Endometrial microvascular endothelial cells (primary cell): ENCODE results near the gene PPP1R18. TPM values are rescaled to one million over a fixed set of nuclear protein-coding genes. Genes with fewer than 3 reads are reported as not detected.
"Not testable (repeated sequence)": the region's sequence is repeated elsewhere in the genome, so short reads cannot be mapped to it uniquely, and the experiment has no call there.

Experiments used
- in situ Hi-C: cut with HindIII; loops from 2 replicates; pipeline ENCODE4 v1.10.0; 2017; ENCODE audit warnings: low sequenced_read_pairs, low pct_unique_long_range_greater_than_20kb; ENCODE audit errors: inconsistent ontology term
- total RNA-seq: library from RNA; depleted of rRNA; stranded (reverse); fragments of >200 nt; gene quantifications from one replicate; pipeline ENCODE4 v1.2.3, GENCODE V29; 2015; ENCODE audit errors: inconsistent ontology term

The PPP1R18 gene, protein sequence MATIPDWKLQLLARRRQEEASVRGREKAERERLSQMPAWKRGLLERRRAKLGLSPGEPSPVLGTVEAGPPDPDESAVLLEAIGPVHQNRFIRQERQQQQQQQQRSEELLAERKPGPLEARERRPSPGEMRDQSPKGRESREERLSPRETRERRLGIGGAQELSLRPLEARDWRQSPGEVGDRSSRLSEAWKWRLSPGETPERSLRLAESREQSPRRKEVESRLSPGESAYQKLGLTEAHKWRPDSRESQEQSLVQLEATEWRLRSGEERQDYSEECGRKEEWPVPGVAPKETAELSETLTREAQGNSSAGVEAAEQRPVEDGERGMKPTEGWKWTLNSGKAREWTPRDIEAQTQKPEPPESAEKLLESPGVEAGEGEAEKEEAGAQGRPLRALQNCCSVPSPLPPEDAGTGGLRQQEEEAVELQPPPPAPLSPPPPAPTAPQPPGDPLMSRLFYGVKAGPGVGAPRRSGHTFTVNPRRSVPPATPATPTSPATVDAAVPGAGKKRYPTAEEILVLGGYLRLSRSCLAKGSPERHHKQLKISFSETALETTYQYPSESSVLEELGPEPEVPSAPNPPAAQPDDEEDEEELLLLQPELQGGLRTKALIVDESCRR
- total RNA-seq, result 86.2 TPM

DNA sequence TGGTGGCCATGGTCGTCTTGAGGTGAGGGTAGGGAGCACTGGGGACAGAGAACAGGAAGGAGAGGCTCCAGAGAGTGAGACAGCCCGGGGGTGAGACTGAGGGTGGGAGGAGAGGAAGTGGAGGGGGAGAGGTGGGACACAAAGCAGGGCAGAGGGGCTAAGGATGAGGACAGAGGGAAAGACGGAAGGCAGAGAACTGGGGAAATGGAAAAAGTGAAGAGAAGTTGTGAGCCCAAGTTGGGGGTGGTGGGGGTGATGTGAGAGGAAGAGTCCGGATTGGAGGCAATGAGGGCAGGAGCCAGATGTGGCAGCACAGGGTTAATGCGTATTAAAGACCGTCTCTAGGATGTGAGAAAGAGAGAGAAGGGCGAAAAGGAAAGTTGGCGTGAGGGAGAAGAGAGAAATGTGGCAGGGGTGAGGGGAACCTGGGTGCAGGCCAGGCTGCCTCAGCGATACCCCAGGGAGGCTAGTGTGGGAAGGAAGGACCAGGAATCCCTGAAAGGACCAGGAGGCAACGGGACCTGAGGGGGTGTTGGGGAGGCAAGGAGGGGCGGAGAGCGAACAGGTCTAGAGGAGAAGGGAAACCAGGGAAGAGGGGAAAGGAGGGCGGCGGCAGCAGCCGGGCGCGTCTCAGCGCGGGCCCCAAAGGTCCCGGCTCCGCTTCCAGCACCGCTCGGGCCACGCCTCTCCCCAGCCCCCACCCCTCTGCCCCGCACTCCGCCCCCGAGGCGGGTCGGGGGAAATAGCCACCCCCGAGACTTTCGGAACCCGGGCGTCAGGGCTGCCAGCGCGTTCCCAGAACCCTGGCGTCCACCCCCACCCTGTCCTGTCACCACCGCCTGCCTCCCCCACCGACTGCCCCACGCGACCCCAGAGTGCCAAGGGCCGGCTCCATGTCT, at the start of gene PPP1R18:
Gene PPP1R18, minus strand, starts transcription at position 637 of the 899 bp plus-strand sequence. Its CDS starts 627 bp downstream, at position 10.
- in situ Hi-C loops, result loop anchor here (10.0 kb wide), 1 partner anchor 141 kb away; no protein-coding TSS in a partner anchor

DNA sequence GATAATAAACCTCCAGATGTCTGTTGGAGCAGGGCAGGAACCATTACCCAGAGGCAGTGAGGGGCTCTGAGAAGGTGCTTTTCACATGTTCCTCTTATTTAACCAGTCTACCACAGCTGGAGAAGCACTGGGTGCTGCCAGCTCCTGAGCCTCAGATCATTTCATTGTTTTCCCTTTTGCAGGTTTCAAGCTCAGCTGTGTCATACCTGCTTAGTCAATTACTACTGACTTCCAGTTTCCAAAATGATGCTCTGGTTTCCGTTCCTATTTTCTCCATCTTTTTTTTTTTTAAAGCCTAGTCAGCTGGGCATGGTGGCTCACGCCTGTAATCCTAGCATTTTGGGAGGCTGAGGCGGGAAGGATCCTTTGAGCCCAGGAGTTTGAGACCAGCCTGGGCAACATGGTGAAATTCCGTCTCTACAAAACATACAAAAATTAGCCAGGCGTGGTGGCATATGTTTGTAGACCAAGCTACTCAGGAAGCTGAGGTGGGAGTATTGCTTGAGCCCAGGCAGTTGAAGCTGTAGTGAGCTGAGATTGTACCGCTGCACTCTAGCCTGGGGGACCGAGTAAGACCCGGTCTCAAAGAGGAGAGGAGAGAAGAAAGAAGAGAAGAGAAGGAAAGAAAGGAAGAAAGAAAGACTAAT, 49.3 kb upstream of the PPP1R18 start:
- in situ Hi-C loops, result loop anchor here (10.0 kb wide), 2 partner anchors 71 to 339 kb away; no protein-coding TSS in a partner anchor

DNA sequence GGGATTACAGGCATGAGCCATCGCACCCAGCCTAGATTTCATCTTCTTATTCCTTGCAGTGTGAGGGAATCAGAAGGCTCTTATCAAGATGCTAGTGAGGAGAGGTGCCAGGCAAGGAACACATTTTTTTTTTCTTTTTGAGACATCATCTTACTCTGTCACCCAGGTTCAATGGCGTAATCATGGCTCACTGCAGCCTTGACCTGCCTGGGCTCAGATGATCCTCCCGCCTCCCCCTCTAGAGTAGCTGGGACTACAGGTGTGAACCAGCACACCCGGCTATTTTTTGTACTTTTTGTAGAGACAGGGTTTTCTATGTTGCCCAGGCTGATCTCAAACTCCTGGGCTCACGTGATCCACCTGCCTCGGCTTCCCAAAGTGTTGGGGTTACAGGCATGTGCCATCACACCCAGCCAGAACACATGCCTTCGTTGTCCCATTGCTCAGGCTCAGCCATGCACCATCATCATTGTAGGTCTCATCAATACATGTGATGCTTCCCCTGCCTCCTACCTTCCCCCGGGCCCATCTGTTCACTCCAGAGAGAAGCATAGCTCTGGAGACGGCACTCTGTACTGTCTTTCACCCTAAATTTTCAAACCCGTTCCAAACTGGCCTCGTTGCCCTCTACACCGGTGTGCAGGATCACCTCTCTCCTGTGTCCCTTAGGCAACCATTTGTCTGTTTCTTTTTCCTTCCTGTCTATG, 45.9 kb upstream of the PPP1R18 start:
- in situ Hi-C loops, result loop anchor here (10.0 kb wide), 2 partner anchors 68 to 342 kb away; no protein-coding TSS in a partner anchor

DNA sequence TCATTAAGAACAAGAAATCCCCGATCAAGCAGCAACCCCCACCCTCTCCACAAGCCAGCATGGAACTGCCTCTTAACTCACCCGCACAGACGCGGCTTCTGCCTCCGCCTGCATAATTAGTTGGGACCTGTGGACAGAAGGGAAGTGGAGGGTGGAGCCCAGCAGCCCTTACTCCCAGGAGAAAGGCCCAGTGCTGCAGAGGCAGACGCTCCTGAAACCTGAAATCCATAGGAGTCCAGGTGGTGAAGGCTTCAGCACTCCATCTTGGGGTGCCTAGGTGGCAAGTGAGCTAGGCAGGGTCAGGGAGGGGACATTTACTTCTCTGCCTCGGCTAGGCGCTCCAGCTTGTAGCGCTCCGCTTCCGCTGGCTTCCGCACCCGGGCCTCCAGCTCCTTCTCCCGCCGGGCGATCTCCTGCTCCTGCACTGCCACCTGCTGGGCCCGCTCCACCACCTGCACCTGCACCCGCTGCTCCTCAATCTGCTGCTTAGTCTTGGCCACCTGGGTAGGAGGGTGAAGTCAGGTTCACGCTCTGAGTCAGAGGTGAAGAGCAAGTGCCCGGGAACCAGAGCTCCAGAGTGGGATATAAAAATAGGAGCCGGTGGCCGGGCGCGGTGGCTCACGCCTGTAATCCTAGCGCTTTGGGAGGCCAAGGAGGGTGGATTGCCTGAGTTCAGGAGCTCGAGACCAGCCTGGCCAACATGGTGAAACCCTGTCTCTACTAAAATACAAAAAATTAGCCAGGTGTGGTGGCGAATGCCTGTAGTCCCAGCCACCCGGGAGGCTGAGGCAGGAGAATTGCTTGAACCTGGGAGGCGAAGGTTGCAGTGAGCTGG, 44.4 kb upstream of the PPP1R18 start:
- in situ Hi-C loops, result loop anchor here (10.0 kb wide), 2 partner anchors 66 to 344 kb away; no protein-coding TSS in a partner anchor

DNA sequence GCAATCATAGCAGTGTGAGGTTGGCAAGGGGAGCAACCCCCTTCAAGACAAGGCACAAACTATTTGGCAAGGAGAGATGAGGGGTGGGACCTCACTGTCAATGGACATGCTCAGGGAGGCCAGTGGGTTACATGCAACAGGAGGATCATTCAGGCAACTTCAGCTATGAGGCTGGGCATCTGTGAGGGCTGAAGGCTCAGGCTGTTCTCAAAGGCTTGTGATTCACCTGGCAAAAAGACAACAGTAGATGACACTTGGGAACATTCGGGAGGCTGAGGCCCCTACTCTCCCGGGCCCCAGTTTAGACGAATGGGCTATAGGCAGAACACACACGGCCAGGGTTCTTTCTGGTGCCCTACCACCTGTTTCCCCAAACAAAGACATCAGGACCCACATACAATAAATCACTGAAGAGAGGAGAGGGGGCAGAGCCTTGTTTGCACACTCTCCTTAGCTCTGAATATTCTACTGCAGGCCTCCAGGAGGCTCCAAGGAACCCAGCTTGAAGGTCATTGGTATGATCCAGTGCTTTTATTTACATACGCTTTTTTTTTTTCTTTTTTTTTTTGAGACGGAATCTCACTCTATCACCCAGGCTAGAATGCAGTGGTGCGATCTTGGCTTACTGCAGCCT, 41.6 kb upstream of the PPP1R18 start:
- in situ Hi-C loops, result no loop called here

DNA sequence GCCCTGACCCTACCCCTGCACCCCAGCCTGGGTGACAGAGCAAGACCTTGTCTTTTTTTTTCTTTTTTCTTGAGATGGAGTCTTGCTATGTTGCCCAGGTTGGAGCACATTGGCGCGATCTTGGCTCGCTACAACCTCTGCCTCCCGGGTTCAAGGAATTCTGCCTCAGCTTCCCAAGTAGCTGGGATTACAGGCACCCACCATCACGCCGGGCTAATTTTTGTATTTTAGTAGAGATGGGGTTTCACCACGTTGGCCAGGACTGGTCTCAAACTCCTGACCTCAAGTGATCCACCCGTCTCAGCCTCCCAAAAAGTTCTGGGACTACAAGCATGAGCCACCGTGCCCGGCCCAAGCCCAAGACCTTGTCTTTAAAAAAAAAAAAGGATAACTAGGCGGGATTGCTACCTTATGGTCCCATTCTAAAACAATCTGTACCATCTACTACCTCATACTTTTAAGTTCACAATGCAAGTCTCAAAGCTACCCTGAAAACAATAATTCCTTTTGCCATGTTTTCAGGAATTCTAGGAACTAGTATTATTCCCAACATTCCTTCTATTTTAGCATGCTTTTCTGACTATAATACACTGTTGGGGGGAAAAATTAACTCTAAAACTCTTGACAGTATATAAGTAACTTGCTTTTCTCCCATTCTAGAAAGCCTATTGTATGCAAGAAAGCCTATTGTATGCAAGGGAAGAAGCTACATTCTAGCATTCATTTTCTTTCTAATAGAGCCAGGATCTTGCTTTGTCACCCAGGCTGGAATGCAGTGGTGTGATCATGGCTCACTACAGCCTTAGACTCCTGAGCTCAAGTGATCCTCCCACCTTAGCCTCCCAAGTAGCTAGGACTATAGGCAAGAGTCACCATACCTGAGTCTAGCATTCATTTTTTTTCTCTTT, 40.3 kb upstream of the PPP1R18 start:
- in situ Hi-C loops, result no loop called here

DNA sequence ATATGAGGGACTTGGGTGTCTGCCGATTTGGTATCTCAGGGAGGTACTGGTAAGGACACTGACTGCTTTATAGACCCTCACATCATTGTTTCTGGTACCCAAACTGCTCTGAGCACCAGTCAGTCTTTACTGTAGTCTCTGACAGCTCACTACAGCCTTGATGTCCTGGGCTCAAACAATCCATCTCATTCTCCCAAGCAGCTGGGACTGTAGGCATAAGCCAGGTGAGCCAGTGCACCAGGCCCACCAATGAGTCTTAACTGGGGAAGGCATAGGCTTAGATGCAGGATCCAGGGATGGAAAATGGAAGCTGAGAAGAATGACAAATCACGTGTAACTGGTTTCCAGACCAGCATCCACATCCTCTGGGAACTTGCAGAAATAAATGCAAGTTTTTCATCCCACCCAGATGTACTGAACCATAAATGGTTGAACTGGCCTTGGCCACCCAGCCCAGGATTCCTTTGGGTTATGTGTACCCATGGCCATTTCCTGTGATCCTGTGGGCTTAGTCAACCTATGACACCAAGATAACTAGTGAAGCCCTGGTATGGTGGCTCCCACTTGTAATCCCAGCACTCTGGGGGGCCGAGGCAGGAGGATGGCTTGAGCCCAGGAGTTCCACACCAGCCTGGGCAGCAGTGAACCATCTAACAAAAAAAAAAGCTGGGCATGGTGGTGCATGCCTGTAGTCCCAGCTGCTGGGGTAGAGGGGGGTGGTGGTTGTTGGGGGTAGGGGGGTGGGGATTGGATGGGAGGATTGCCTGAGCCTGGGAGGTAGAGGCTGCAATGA, 39.5 kb upstream of the PPP1R18 start:
- in situ Hi-C loops, result no loop called here

DNA sequence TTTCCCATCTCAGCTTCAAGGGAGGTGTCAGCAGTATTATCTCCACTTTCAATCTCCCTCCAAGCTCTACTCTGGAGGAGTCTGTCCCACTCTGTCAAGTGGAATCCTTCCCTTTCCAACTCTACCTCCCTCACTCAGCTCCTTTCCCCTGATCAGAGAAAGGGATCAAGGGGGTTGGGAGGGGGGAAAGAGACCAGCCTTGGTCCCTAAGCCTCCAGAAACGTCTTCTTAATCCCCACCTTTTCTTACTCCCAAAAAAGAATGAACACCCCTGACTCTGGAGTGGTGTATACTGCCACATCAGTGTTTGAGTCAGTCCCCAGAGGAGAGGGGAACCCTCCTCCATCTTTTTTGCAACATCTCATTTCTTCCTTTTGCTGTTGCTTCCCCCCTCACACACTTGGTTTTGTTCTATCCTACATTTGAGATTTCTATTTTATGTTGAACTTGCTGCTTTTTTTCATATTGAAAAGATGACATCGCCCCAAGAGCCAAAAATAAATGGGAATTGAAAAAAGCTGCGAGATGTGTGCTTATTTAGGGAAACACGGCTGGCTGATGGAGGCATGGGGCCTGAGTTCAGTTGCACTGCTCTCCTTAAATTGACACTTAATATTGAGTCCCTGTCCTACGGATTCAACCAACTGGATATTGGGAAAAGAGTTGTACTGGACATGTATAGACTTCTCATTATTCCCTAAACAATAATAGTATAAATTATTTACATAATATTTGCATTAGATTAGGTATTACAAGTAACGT, 38.6 kb upstream of the PPP1R18 start:
- in situ Hi-C loops, result no loop called here

DNA sequence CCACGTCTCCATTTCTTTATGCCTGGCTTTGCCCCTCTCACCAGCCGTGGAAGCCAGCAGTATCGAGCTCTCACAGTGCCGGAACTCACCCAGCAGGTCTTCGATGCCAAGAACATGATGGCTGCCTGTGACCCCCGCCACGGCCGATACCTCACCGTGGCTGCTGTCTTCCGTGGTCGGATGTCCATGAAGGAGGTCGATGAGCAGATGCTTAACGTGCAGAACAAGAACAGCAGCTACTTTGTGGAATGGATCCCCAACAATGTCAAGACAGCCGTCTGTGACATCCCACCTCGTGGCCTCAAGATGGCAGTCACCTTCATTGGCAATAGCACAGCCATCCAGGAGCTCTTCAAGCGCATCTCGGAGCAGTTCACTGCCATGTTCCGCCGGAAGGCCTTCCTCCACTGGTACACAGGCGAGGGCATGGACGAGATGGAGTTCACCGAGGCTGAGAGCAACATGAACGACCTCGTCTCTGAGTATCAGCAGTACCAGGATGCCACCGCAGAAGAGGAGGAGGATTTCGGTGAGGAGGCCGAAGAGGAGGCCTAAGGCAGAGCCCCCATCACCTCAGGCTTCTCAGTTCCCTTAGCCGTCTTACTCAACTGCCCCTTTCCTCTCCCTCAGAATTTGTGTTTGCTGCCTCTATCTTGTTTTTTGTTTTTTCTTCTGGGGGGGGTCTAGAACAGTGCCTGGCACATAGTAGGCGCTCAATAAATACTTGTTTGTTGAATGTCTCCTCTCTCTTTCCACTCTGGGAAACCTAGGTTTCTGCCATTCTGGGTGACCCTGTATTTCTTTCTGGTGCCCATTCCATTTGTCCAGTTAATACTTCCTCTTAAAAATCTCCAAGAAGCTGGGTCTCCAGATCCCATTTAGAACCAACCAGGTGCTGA, 37.6 kb upstream of the PPP1R18 start:
- in situ Hi-C loops, result not testable (repeated sequence)

DNA sequence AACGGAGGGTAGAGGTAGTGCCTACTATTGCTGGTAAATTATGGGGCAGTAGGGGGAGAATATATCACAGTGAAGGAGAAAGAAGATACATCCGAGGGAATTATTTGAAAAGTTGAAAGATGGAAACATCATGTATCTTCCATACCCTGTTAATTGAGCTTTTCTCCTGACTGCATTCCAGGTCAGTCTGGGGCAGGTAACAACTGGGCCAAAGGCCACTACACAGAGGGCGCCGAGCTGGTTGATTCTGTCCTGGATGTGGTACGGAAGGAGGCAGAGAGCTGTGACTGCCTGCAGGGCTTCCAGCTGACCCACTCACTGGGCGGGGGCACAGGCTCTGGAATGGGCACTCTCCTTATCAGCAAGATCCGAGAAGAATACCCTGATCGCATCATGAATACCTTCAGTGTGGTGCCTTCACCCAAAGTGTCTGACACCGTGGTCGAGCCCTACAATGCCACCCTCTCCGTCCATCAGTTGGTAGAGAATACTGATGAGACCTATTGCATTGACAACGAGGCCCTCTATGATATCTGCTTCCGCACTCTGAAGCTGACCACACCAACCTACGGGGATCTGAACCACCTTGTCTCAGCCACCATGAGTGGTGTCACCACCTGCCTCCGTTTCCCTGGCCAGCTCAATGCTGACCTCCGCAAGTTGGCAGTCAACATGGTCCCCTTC, 36.9 kb upstream of the PPP1R18 start:
- in situ Hi-C loops, result not testable (repeated sequence)

DNA sequence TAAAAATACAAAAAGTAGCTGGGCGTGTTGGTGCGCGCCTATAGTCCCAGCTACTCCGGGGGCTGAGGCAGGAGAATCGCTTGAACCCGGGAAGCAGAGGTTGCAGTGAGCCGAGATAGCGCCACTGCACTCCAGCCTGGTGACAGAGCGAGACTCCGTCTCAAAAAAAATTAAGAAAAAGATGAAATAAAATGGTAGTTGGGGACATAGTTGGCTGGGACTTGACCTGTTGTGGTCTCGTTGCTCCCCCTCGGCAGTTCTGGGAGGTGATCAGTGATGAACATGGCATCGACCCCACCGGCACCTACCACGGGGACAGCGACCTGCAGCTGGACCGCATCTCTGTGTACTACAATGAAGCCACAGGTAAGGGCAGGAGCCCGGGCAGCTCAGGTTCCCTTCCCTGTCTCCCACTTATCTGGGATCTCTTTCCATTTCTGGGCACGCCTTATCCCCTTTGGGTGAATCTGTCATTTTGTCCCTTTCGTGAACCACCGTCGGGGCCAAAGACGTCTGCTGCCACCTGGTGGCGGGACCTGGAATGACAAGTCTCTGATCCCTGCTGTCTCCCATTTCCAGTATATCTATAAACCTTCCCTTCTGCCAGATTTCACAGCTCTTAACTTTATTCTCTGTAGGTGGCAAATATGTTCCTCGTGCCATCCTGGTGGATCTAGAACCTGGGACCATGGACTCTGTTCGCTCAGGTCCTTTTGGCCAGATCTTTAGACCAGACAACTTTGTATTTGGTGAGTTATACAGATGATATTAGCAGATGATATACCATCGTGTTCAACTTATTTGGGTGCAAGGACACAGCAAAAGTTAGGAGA, 36.1 kb upstream of the PPP1R18 start:
- in situ Hi-C loops, result no loop called here

DNA sequence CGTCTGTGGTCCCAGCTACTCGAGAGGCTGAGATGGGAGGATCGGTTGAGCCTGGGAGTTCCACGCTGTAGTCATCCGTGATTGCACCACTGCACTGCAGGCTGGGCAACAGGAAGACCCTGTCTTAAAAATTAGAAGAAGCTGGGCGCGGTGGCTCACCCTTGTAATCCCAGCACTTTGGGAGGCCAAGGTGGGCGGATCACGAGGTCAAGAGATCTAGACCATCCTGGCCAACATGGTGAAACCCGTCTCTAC, 35.5 kb upstream of the PPP1R18 start:
- in situ Hi-C loops, result not testable (repeated sequence)
